Measurements from ENCODE around the gene GRHL1.
"Not testable (repeated sequence)": the region's sequence is repeated elsewhere in the genome, so short reads cannot be mapped to it uniquely, and the experiment has no call there.

The GRHL1 gene

GRCh38 chr2:10028407-10028987 lies 77.0 kb downstream of the GRHL1 start:
- no peak for DNase-seq

- DNase-seq = peak; percentile 74 to 86
Measured at GRCh38 chr2:10028988-10029874, 77.7 kb downstream of the GRHL1 start.

- no peak for DNase-seq
Measured at GRCh38 chr2:10029875-10030223, 78.4 kb downstream of the GRHL1 start.

- DNase-seq = no peak
Measured at GRCh38 chr2:10030311-10030736, 78.8 kb downstream of the GRHL1 start.

- DNase-seq = not testable (repeated sequence)
Measured at GRCh38 chr2:10030798-10031197, 79.3 kb downstream of the GRHL1 start.

- no peak for DNase-seq
Measured at GRCh38 chr2:10031886-10032745, 80.6 kb downstream of the GRHL1 start.

- no peak for DNase-seq
Measured at GRCh38 chr2:10032746-10033105, 81.2 kb downstream of the GRHL1 start.

GRCh38 chr2:10033251-10034006 lies 81.9 kb downstream of the GRHL1 start:
- no peak for DNase-seq

GRCh38 chr2:10034333-10035052 lies 83.0 kb downstream of the GRHL1 start:
- no peak for DNase-seq

- DNase-seq = peak; percentile 17 to 37
Measured at GRCh38 chr2:10035053-10035422, 83.5 kb downstream of the GRHL1 start.

- DNase-seq = no peak
Measured at GRCh38 chr2:10035633-10036032, 84.1 kb downstream of the GRHL1 start.

- peak; percentile 65 to 82 for DNase-seq
Measured at GRCh38 chr2:10036095-10036884, 84.8 kb downstream of the GRHL1 start.

- no peak for DNase-seq
Measured at GRCh38 chr2:10038123-10038522, 86.6 kb downstream of the GRHL1 start.

- DNase-seq = no peak
Measured at GRCh38 chr2:10038716-10039115, 87.2 kb downstream of the GRHL1 start.

- DNase-seq = no peak
Measured at GRCh38 chr2:10039658-10040410, 88.3 kb downstream of the GRHL1 start.

GRCh38 chr2:10041711-10042110 lies 90.2 kb downstream of the GRHL1 start:
- no peak for DNase-seq

- peak; percentile 32 to 60 for DNase-seq
Measured at GRCh38 chr2:10042301-10043161, 91.0 kb downstream of the GRHL1 start.

GRCh38 chr2:10043256-10043905 lies 91.9 kb downstream of the GRHL1 start, which contains the start of gene KLF11:
Gene KLF11, plus strand, starts transcription at chr2:10043550. Its CDS starts 167 bp downstream, at chr2:10043717.
- DNase-seq = peak; percentile 90
